Inflammatory macrophage treated with lipopolysaccharide for 1 hour (primary cell): ENCODE results near the gene C5orf58.

Source experiments
- DNase-seq, 2 donors: peaks; one replicate each; pipeline ENCODE4 v3.0.0-alpha.2; 2020 to 2022

Gene C5orf58

GRCh38 chr5:170232786-170233185 is at the start of gene C5orf58:
C5orf58 (plus strand) TSS chr5:170232985; CDS start chr5:170234977, 1,992 bp downstream.
- no peak for DNase-seq

- peak; percentile 61 to 67 for DNase-seq
Measured at GRCh38 chr5:170183816-170184687, 48.7 kb upstream of the C5orf58 start.

- no peak for DNase-seq
Measured at GRCh38 chr5:170184737-170185136, 48.0 kb upstream of the C5orf58 start.

GRCh38 chr5:170186156-170186555 is 46.6 kb upstream of the C5orf58 start:
- peak; percentile 44 to 46 for DNase-seq

GRCh38 chr5:170186856-170187255 is 45.9 kb upstream of the C5orf58 start:
- DNase-seq: no peak

GRCh38 chr5:170190436-170191134 is 42.2 kb upstream of the C5orf58 start:
- peak; percentile 16 to 35 for DNase-seq

GRCh38 chr5:170192829-170193228 is 40.0 kb upstream of the C5orf58 start:
- DNase-seq: no peak

- DNase-seq: no peak
Measured at GRCh38 chr5:170195961-170196360, 36.8 kb upstream of the C5orf58 start.

GRCh38 chr5:170200876-170201275 is 31.9 kb upstream of the C5orf58 start:
- DNase-seq: peak in 1 of 2 donors; percentile 43

GRCh38 chr5:170201311-170201710 is 31.5 kb upstream of the C5orf58 start:
- peak in 1 of 2 donors; percentile 28 for DNase-seq

GRCh38 chr5:170202117-170202516 is 30.7 kb upstream of the C5orf58 start:
- DNase-seq: no peak

- DNase-seq: no peak
Measured at GRCh38 chr5:170204202-170204601, 28.6 kb upstream of the C5orf58 start.

GRCh38 chr5:170206216-170206615 is 26.6 kb upstream of the C5orf58 start:
- DNase-seq: no peak

- no peak for DNase-seq
Measured at GRCh38 chr5:170206958-170207357, 25.8 kb upstream of the C5orf58 start.

GRCh38 chr5:170211575-170212334 is 21.0 kb upstream of the C5orf58 start:
- no peak for DNase-seq

GRCh38 chr5:170216257-170216864 is 16.4 kb upstream of the C5orf58 start:
- peak; percentile 54 to 70 for DNase-seq

- no peak for DNase-seq
Measured at GRCh38 chr5:170217831-170218230, 15.0 kb upstream of the C5orf58 start.

- DNase-seq: no peak
Measured at GRCh38 chr5:170218726-170219125, 14.1 kb upstream of the C5orf58 start.

- DNase-seq: peak in 1 of 2 donors; percentile 23
Measured at GRCh38 chr5:170219615-170220014, 13.2 kb upstream of the C5orf58 start.

GRCh38 chr5:170220191-170220590 is 12.6 kb upstream of the C5orf58 start:
- no peak for DNase-seq

GRCh38 chr5:170221327-170221741 is 11.5 kb upstream of the C5orf58 start:
- DNase-seq: no peak

- DNase-seq: no peak
Measured at GRCh38 chr5:170223360-170223759, 9.4 kb upstream of the C5orf58 start.

- DNase-seq: no peak
Measured at GRCh38 chr5:170223906-170224305, 8.9 kb upstream of the C5orf58 start.
